ENCODE data around the gene DOCK2.

DOCK2 gene

DNA sequence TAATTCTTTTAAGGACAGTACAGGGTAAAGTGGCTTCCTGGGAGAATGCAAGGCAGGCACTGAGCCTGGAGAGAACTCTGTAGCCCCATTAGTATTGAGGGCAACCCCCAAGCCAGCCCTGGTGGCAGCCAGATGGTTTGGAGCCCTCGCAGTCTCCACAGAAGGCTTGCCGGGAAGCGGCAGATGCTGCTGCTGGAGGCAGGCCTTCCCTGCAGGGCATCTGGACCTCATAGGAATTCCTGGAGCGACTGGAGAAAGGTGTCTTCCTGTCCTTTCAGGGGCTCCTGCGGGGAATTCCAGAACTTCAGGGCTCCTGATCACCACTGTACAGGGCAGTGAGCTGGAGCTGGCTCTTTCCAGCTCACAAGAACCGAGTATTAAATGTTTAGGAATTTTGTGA, 175.7 kb downstream of the DOCK2 start:
- no peak overlapping the region for H3K27ac ChIP-seq
- CTCF ChIA-PET: no interaction called here
- POLR2A ChIA-PET (ENCODE audit: low non-redundant PET): no interaction called here
- DNase-seq (ENCODE audit: low spot score): no peak
- TF ChIP-seq, protein P1, sequence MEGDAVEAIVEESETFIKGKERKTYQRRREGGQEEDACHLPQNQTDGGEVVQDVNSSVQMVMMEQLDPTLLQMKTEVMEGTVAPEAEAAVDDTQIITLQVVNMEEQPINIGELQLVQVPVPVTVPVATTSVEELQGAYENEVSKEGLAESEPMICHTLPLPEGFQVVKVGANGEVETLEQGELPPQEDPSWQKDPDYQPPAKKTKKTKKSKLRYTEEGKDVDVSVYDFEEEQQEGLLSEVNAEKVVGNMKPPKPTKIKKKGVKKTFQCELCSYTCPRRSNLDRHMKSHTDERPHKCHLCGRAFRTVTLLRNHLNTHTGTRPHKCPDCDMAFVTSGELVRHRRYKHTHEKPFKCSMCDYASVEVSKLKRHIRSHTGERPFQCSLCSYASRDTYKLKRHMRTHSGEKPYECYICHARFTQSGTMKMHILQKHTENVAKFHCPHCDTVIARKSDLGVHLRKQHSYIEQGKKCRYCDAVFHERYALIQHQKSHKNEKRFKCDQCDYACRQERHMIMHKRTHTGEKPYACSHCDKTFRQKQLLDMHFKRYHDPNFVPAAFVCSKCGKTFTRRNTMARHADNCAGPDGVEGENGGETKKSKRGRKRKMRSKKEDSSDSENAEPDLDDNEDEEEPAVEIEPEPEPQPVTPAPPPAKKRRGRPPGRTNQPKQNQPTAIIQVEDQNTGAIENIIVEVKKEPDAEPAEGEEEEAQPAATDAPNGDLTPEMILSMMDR (conservative IDR thresholded peaks at IDR 0.05; ENCODE audit: low read depth): no peak

DNA sequence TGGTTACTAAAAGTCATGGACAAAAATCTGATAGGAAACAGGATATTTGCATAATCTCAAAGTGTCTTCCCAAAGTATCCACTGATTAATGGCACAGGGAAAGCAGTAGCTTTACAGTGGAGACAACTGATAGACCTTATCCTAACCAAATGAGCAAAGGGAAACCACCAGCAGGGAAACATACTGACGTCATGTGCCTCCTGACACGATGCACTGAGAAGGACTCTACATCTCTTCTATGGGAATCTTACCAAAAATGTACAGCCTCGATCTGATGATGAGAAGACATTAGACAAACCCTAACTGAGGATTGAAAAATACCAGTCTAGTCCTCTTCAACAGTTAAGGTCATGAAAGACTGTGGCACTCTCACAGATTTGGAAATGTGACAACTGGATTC, 177.0 kb downstream of the DOCK2 start:
- no peak overlapping the region for H3K27ac ChIP-seq
- POLR2A ChIA-PET (ENCODE audit: low non-redundant PET): no interaction called here
- TF ChIP-seq, protein P1 (conservative IDR thresholded peaks at IDR 0.05; ENCODE audit: low read depth): no peak
- no peak for DNase-seq (ENCODE audit: low spot score)
- CTCF ChIA-PET: no interaction called here

DNA sequence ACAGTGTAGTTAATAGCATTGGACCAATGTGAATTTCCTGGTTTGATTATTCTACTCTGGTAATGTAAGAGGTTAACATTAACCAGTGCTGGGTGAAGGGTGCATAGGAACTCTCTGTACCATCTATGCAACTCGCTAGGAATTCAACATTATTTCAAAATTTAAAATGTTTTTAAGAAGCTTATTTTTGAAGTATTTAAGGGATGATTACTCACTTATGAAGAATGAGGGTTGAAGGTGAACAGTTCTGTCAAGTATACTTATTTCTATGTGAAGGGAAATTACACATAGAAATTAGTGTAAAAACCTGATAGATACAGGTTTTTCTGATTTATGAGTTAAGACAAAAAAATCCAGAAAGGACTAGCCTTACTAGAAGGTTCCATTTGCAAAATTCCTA, 177.4 kb downstream of the DOCK2 start:
- TF ChIP-seq, protein P1 (conservative IDR thresholded peaks at IDR 0.05; ENCODE audit: low read depth): no peak
- ChIA-PET POLR2A (ENCODE audit: low non-redundant PET) (no interaction called here), CTCF (no interaction called here)
- no peak for DNase-seq (ENCODE audit: low spot score)
- H3K27ac ChIP-seq: no peak overlapping the region

DNA sequence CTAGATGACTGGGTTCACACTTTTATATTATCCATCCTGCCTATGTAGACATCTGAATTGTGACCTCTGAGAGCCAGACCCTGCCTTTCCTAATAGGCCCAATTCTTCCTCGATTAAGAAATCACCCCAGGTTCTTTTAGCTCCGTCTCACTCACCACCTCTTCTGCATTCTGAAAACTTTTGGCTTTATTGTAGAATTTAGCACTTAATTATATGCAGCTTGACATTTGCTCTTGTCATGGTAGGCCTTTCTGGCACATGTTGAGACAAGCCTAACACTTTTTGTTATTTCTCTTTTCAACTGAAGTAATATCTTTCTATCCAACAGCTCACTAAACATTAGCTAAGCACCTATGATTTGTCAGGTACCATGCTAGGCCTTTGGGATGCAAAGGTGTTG, 180.0 kb downstream of the DOCK2 start:
- TF ChIP-seq, protein P1 (conservative IDR thresholded peaks at IDR 0.05; ENCODE audit: low read depth): no peak
- CTCF ChIA-PET: interaction anchor here (0.6 to 0.7 kb wide), 2 partner anchors 86 to 377 kb away, joined by 3 read pairs; no protein-coding TSS in a partner anchor
- no peak overlapping the region for H3K27ac ChIP-seq
- DNase-seq (ENCODE audit: low spot score): no peak
- POLR2A ChIA-PET (ENCODE audit: low non-redundant PET): no interaction called here

DNA sequence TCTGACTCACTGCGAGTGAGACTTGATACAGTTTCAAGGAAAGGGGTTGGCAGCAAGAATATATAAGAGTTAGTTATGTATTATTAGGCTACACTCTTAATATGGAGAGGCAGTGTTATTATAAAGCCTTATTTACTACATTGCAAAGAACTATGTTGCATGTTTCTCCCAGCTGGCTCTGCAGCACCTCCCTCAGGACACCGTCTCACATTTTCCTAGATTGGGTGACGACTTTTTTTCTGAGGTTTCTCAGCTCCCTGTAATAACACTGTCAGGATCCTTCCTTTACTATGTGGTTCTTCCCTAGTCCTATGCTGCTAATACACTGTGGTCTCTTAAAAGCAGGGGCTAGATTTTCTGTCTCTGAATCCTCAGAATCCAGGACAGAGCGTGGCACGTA, 189.5 kb downstream of the DOCK2 start:
- H3K27ac ChIP-seq: no peak overlapping the region
- no peak for DNase-seq (ENCODE audit: low spot score)
- POLR2A ChIA-PET (ENCODE audit: low non-redundant PET): no interaction called here
- TF ChIP-seq, protein P1 (conservative IDR thresholded peaks at IDR 0.05; ENCODE audit: low read depth): no peak
- CTCF ChIA-PET: interaction anchor here (0.6 to 1.1 kb wide), 4 partner anchors 26 to 346 kb away, joined by 3 to 4 read pairs (median 4); no protein-coding TSS in a partner anchor

DNA sequence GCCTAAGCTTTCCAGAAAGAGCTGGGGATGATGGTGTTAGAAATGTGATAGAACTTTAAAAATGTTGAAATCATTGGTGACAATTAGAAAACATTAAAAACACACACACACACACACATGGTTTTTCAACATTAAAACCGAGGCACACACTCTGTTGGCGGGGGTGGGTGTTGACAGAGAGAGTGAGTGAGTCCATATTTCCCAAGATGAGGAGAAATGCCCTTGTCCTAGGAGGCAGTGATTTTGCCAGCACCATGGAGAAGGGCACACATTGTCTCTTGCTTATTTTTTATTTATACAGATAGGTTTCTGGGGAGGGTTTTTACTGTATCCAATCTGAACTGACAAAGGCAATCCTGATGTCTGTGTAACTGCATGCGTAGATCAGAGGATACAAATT, 190.7 kb downstream of the DOCK2 start:
- POLR2A ChIA-PET (ENCODE audit: low non-redundant PET): no interaction called here
- CTCF ChIA-PET: interaction anchor here (0.6 kb wide), 1 partner anchor 153 kb away, joined by 3 read pairs; the partner anchor contains the start of gene INSYN2B
- no peak for DNase-seq (ENCODE audit: low spot score)
- H3K27ac ChIP-seq: no peak overlapping the region
- TF ChIP-seq, protein P1 (conservative IDR thresholded peaks at IDR 0.05; ENCODE audit: low read depth): no peak

DNA sequence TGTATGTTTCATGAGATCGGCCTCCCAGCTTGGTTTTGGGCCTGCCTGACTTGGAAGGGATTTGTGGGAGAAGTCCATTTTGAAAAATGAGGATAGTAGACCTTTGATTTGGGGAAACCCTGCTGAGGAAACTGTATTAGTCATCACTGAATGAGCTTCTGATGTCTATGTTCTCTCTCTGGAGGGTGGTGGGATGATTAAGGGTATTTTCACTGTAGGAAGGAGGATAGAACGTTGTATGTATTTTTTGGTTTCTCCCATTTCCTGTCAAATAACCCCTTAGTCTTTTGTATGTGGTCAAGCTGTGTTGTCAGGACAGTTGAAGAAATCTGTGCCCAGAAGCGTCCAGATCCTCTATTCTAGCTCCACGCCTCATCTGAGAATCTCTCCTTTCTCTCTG, 191.3 kb downstream of the DOCK2 start:
- CTCF ChIA-PET: no interaction called here

More for the DNA sequence above, 191.3 kb downstream of the DOCK2 start:
- DNase-seq (ENCODE audit: low spot score): no peak
- TF ChIP-seq, protein P1 (conservative IDR thresholded peaks at IDR 0.05; ENCODE audit: low read depth): no peak
- H3K27ac ChIP-seq: no peak overlapping the region
- POLR2A ChIA-PET (ENCODE audit: low non-redundant PET): no interaction called here
